ENCODE data around the gene ZNF239.

Gene ZNF239

DNA sequence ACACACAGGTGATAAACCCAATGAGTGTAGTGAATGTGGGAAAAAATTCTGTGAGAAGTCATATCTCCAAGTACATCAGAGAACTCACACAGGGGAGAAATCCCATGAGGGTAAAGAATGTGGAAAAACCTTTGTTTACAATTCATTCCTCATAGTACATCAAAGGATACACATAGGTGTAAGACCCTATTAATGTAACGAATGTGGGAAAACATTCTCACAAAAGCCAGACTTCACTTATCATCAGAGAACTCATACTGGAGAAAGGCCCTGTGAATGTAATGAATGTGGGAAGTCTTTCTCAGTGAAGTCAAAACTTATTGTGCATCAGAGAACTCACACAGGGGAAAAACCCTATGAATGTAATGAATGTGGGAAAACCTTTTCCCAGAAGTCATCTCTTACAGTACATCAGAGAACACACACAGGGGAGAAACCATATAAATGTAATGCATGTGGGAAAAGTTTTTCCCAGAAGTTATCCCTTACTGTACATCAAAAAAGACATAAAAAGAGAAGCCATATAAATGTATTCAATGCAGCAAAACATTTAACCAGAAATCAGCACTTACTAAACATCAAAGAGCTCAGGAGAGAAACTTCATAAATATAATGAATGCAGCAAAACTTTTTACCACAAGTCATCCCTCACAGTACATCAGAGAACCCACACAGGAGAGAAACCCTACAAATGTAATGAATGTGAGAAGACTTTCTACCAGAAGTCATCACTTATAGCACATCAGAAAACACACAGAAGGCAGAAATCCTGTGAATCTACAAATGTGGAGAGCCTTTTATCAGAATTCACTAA lies 49.8 kb downstream of the ZNF239 start:
- Mint-ChIP-seq H3K27me3 (ENCODE audit: low read depth) (no peaks in the 10 kb centered on the region), H3K4me1 (ENCODE audit: low read depth) (no peaks in the 10 kb centered on the region), H3K4me3 (no peak overlapping the region), H3K36me3 (ENCODE audit: low read depth) (peaks cover 11% of the 10 kb centered on the region), H3K27ac (no peak overlapping the region), H3K9me3 (peaks cover 72% of the 10 kb centered on the region)

All from T-helper 1 cell treated with Interleukin-12 subunit alpha and Interleukin-12 subunit beta and Interleukin-4 antibody, amounts not matched to agents 30 μg/mL and 1 μg/mL, for 36 hours (primary cell).